ENCODE data around the gene RSRC1. TPM values are rescaled to one million over a fixed set of nuclear protein-coding genes. Genes with fewer than 3 reads are reported as not detected.

The RSRC1 gene
- total and polyA plus RNA-seq, 7 donors, result 14.9 to 60.7 (median 41.0) TPM

GRCh38 chr3:158379517-158379916, 269.6 kb downstream of the RSRC1 start:
- no peak for DNase-seq
- Histone ChIP-seq H3K36me3 (no peaks in the 10 kb centered on the region), H3K4me1 (no peaks in the 10 kb centered on the region), H3K27me3 (no peaks in the 10 kb centered on the region), H3K9me3 (no peaks in the 10 kb centered on the region), H3K27ac (no peak overlapping the region), H3K4me3 (no peak overlapping the region)
- intact Hi-C loops (cut with DNase I), result no loop called here
- no peak for TF ChIP-seq EP300 (IDR thresholded peaks at IDR 0.05)
- no peak for TF ChIP-seq CTCF (IDR thresholded peaks at IDR 0.05)
- TF ChIP-seq POLR2AphosphoS5 (IDR thresholded peaks at IDR 0.05), result no peak
- TF ChIP-seq POLR2A (IDR thresholded peaks at IDR 0.05), result no peak
- WGBS, 2 donors, result 95 to 96% methylated on average over 4 of the region's 4 CpGs

DNA sequence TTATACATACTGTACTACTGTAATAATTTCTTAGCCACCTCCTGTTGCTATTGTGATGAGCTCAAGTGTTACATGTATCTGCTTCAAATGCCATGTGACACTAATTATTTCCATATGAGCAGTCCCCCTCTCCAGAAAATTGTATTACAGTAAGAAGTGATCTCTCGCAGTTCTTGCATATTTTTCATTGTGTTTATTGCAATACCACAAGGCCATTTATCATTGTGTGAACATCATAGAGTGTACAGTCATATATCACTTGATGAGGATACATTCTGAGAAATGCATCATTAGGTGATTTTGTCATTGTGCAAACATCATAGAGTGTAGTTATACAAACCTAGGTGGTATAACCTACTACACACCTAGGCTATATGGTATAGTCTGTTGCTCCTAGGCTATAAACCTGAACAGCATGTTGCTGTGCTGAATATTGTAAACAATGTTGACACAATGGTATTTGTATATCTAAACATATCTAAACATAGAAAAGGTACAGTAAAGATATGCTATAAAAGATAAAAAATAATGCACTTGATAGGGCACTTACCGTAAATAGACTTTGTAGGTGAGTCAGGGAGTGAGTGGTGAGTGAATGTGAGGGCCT, 271.5 kb downstream of the RSRC1 start:
- Histone ChIP-seq H3K9me3 (no peaks in the 10 kb centered on the region), H3K4me1 (no peaks in the 10 kb centered on the region), H3K27me3 (no peaks in the 10 kb centered on the region), H3K36me3 (no peaks in the 10 kb centered on the region), H3K4me3 (no peak overlapping the region), H3K27ac (no peak overlapping the region)
- no peak for DNase-seq
- 62 to 89% methylated on average over 2 of the region's 2 CpGs for WGBS, 2 donors
- intact Hi-C loops (cut with DNase I), result no loop called here
- TF ChIP-seq CTCF (IDR thresholded peaks at IDR 0.05) (no peak), EP300 (IDR thresholded peaks at IDR 0.05) (no peak), POLR2A (IDR thresholded peaks at IDR 0.05) (no peak)

DNA sequence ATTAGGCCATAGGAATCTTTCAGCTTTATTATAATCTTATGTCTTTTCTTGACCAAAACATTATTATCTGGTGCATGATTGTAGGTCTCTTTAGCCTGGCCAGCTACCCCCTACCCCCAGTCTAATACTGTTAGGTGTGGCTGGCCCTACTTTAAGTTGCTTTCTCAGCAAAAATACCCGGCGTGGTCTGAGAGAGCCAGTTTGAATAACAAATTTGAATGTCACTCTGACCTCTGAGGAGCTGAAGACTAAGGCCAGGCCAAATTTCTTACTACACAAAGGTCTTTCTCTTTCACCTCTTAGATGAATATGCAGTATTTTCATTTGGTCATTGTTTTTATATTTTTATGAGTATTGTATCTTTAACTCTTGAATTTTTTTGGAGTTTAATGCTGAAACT, 272.6 kb downstream of the RSRC1 start:
- H3K4me3 ChIP-seq, result no peak overlapping the region
- TF ChIP-seq POLR2A (IDR thresholded peaks at IDR 0.05), result no peak
- no peak for TF ChIP-seq EP300 (IDR thresholded peaks at IDR 0.05)
- TF ChIP-seq CTCF (IDR thresholded peaks at IDR 0.05), result no peak
- no peak for TF ChIP-seq POLR2AphosphoS5 (IDR thresholded peaks at IDR 0.05)
- H3K36me3 ChIP-seq, result no peaks in the 10 kb centered on the region
- no peak for DNase-seq
- no peaks in the 10 kb centered on the region for H3K27me3 ChIP-seq
- H3K4me1 ChIP-seq, result no peaks in the 10 kb centered on the region
- H3K9me3 ChIP-seq, result no peaks in the 10 kb centered on the region
- WGBS, 2 donors, result 61 to 94% methylated on average over 2 of the region's 2 CpGs
- intact Hi-C loops (cut with DNase I), result no loop called here
- H3K27ac ChIP-seq, result no peak overlapping the region

GRCh38 chr3:158384019-158384418, 274.1 kb downstream of the RSRC1 start:
- WGBS, 2 donors, result 91 to 92% methylated on average over 2 of the region's 2 CpGs
- TF ChIP-seq CTCF (IDR thresholded peaks at IDR 0.05) (no peak), POLR2A (IDR thresholded peaks at IDR 0.05) (no peak), EP300 (IDR thresholded peaks at IDR 0.05) (no peak), POLR2AphosphoS5 (IDR thresholded peaks at IDR 0.05) (no peak)
- no peaks in the 10 kb centered on the region for H3K4me1 ChIP-seq
- H3K27me3 ChIP-seq, result no peaks in the 10 kb centered on the region
- no peaks in the 10 kb centered on the region for H3K36me3 ChIP-seq
- no peak for DNase-seq
- H3K27ac ChIP-seq, result no peak overlapping the region
- no peaks in the 10 kb centered on the region for H3K9me3 ChIP-seq
- intact Hi-C loops (cut with DNase I), result no loop called here
- no peak overlapping the region for H3K4me3 ChIP-seq

GRCh38 chr3:158395421-158395820, 285.5 kb downstream of the RSRC1 start:
- Histone ChIP-seq H3K27ac (no peak overlapping the region), H3K4me3 (no peak overlapping the region), H3K36me3 (no peaks in the 10 kb centered on the region), H3K4me1 (no peaks in the 10 kb centered on the region), H3K9me3 (no peaks in the 10 kb centered on the region), H3K27me3 (no peaks in the 10 kb centered on the region)
- intact Hi-C loops (cut with DNase I), result no loop called here
- no peak for DNase-seq
- TF ChIP-seq CTCF (IDR thresholded peaks at IDR 0.05), result no peak
- no peak for TF ChIP-seq POLR2A (IDR thresholded peaks at IDR 0.05)
- TF ChIP-seq EP300 (IDR thresholded peaks at IDR 0.05), result no peak
- TF ChIP-seq POLR2AphosphoS5 (IDR thresholded peaks at IDR 0.05), result no peak
- 72 to 95% methylated on average over 2 of the region's 2 CpGs for WGBS, 2 donors

Data from sigmoid colon (tissue), 7 donors.